Measurements from ENCODE around the gene NIPA2.

Gene NIPA2

GRCh38 chr15:22902981-22903380 is 64.5 kb downstream of the NIPA2 start:
- DNase-seq (ENCODE audit: low read depth, low spot score) = no peak

- no peak for DNase-seq (ENCODE audit: low read depth, low spot score)
Measured at GRCh38 chr15:22903427-22903826, 65.0 kb downstream of the NIPA2 start.

GRCh38 chr15:22903961-22904534 is 65.6 kb downstream of the NIPA2 start:
- DNase-seq (ENCODE audit: low read depth, low spot score) = no peak

DNA sequence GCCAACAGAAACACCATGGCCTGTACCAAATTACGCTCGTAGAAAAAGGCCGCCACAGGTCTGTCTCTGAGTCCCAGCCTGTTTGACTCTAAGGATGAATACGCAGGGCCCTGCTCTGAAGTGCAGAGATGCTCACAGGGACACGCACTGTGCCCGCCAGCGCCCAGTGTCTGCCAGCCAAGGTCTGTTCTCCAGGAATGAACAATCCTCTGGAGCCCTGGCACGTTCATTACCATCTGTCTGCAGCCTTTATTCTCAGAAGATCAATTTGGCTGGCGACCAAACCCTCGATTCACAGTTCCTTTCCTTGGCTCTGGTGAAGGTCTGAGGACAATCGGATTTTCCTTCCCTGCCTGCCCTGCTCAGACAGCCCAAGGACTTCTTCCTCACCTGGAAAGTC is 66.3 kb downstream of the NIPA2 start:
- DNase-seq (ENCODE audit: low read depth, low spot score) = no peak

DNA sequence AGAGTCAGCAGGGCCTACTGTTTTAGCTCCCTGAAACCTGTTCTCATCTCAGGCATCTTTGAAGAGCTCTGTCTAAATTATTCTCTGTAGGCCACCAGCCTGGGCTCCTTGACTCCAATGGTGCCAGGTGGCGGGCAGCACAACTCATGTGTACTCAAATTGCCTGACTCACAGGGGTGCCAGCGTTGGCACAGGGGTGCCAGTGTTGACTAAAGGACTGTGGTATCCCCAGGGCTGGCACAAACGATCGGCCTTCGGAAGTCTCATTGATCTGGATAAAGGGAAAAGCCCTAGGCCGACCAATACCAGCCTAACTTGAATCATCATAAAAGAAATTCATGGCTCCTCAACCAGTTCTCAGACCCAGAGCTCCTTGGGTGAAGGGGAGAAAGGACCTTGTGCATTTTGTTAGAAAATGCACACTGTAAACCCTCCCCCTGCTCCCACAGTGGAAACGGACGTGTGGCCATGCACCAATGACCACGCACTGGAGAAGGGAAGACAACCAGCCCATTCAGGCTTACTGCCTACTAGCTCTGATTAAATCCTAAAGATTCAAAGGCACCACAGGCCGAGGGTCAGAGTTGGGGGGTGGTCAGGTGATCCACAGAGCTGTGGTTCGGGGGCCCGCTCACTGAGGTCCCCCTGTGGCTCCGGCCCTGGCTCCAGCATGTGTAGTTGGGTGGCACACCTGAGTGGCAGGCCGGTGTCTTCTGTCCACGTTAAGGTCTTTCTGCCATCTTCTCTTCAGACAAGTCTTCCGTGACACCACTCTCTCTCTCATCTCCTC is 68.9 kb downstream of the NIPA2 start:
- DNase-seq (ENCODE audit: low read depth, low spot score) = no peak

GRCh38 chr15:22908830-22909229 is 70.4 kb downstream of the NIPA2 start:
- no peak for DNase-seq (ENCODE audit: low read depth, low spot score)

GRCh38 chr15:22911306-22911705 is 72.8 kb downstream of the NIPA2 start:
- no peak for DNase-seq (ENCODE audit: low read depth, low spot score)

- no peak for DNase-seq (ENCODE audit: low read depth, low spot score)
Measured at GRCh38 chr15:22912256-22912655, 73.8 kb downstream of the NIPA2 start.

DNA sequence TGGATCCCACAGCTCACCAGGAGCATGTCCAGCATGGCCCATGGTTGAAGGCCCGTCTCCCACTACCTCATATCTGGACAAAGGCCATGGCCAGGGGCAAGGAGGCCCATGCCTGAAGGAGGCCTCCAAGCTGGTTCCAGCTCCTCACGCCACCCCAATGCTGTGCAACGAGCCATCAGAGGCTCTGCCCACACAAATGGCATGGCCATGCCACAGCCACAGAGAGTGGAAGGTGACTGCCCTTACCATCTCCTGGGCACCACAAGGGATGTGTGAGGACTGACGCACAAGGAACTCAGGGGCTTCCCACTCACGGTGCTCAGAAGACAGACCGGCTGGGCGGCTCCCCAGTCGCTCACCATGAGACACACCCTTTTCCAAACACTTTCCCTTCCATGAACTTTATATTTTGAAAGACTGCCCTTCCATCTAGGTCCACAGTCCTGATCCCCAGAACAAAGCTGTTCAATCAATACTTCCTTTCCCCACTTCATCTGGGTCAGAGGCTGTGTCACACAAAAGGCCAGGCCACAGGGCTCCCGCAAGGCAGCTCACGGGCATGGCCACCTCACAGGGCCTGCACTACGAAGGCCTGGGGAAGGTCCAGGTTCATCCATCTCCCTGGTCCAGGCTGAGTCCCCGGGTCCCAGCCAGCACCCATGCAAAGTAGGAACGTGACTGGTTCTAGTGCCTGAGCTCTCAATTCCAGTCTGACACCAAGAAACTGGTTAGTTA is 75.3 kb downstream of the NIPA2 start:
- DNase-seq (ENCODE audit: low read depth, low spot score) = no peak

GRCh38 chr15:22915866-22916515 is 77.5 kb downstream of the NIPA2 start:
- no peak for DNase-seq (ENCODE audit: low read depth, low spot score)

DNA sequence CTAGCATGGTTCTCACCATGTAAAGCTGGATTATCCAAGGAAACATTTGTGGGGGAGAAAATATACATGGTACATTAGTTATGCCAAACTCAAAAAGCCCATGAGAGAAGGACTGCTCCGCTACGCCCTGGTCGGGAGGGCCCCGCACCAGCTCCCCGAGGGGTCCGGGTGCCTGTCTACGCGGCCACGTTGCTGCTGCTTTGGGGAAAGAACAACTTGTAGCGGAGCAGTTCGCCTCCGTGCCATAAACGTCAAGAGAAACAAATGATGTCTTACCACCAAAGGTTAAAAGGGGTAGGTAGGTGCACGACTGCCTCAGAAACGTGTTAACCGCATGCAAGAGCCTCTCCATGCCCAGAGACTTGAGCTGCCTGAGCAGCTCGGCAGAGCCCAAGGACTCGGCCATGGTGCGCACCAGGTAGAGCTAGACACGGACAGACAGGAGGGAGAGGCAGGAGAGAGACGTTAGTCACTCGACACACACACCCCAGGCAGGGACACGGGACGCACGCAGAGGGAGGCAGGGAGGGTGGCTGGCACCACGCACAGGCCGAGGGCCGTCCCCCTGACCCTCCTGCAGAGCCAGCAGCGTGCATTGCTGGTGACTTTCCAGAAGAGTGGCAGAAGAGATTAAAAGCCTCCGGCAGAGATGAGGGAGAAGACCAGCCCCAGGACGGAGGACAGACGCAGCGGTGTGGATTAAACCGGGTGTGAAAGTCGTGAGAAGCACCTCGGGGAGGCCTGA is 78.3 kb downstream of the NIPA2 start:
- DNase-seq (ENCODE audit: low read depth, low spot score) = no peak

DNA sequence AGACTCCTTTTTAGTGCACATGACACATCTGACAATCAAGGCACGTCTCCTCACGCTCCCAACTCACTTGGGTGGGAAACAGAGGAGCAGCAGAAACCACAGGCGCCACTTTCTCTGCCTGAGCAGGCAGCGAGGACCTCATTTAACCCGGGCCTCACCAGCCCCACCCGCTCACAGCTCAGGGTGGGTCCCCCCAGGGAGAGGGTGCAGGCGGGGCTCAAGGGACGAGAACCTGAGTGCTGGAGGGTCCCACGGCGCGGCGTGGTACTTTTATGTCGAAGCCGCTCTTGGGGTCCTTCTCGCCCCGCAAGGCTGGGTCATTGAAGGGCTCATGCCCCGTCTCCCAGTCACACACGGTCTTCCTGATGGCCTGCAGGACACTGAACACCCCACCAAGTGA is 79.1 kb downstream of the NIPA2 start:
- DNase-seq (ENCODE audit: low read depth, low spot score) = no peak

Measured in activated naive CD8-positive, alpha-beta T cell treated with anti-CD3 and anti-CD28 coated beads, Interleukin-2, amount 50 U/mL, for 16 hours (primary cell).